Cardiac fibroblast (primary cell): ENCODE data around the gene HOOK2.
A peak's percentile ranks its signal among the peaks of the same experiment; 100 is the strongest.

Experiments used
- DNase-seq, 2 donors: peaks; one replicate each; pipeline versions ENCODE4 v3.0.0 to v3.0.0-alpha.2; 2010; ENCODE audit warnings: low read depth in 2 of 2
- H3K4me3 ChIP-seq, 2 donors: replicated peaks in 1 of 2; 1 replicate in 1 of 2; 2 replicates in 1 of 2; pipeline ENCODE4 v1.5.1; 2011; ENCODE audit warnings: low read depth in 2 of 2, low read length in 2 of 2, mild to moderate bottlenecking in 2 of 2, moderate library complexity in 1 of 2
- CTCF ChIP-seq: IDR thresholded peaks from one replicate; pipeline ENCODE4 v1.5.1; 2011; ENCODE audit warnings: low read depth, mild to moderate bottlenecking, low read length, inconsistent platforms

HOOK2 gene

DNA sequence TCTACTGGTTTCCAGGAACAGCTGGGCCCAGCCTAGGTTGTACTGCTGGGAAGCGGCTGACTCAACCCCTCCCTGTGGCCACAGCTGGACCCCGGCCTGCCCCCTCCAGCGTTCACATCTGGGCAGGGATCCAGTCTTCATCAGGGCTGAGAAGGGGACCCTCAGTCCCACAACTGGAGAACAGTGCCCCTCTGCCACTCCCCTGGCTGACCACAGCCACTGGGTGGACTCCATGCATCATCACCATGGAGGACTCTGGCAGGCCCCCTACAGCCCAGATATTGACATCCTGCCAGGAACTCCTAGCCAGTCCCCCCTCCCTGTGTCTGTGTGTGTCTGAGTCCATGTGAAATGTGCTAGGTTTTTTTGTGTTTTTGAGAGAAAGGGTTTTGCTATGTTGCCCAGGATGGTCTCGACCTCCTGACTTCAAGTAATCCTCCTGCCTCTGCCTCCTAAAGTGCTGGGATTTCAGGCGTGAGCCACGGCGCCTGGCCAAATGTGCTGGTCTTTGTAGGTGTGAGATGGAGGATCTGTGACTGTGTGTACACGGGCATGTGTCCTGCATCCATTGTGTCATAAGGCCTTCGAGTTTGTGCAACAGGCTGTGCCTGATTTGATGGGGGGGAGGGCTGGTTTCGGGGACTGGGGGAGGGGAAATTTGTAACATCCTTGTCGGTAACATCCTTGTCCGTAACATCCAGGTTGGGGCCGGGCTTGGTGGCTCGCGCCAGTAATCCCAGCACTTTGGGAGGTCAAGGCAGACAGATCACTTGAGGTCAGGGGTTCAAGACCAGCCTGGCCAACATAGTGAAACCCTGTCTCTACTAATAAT, 4.0 kb upstream of the HOOK2 start:
- H3K4me3 ChIP-seq, result peak overlapping the region; percentile 59 to 77
- peak; percentile 90 to 96 for DNase-seq
- TF ChIP-seq CTCF, result peak; percentile 0

DNA sequence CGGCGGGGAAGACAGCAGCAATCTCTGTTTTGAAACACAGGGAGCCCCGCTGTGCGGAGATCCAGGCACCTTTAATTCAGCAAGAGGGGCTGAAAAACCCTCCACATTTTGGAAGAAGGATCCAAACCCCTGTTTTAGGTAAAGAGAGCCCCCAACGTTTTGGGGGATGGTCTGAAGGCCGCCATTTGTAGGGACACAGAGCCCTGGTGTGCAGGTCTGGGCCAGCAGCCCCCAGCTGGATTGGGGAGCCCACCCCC, 3.5 kb upstream of the HOOK2 start:
- no peak for DNase-seq
- H3K4me3 ChIP-seq, result peak overlapping the region; percentile 59 to 77
- TF ChIP-seq CTCF, result peak; percentile 1

DNA sequence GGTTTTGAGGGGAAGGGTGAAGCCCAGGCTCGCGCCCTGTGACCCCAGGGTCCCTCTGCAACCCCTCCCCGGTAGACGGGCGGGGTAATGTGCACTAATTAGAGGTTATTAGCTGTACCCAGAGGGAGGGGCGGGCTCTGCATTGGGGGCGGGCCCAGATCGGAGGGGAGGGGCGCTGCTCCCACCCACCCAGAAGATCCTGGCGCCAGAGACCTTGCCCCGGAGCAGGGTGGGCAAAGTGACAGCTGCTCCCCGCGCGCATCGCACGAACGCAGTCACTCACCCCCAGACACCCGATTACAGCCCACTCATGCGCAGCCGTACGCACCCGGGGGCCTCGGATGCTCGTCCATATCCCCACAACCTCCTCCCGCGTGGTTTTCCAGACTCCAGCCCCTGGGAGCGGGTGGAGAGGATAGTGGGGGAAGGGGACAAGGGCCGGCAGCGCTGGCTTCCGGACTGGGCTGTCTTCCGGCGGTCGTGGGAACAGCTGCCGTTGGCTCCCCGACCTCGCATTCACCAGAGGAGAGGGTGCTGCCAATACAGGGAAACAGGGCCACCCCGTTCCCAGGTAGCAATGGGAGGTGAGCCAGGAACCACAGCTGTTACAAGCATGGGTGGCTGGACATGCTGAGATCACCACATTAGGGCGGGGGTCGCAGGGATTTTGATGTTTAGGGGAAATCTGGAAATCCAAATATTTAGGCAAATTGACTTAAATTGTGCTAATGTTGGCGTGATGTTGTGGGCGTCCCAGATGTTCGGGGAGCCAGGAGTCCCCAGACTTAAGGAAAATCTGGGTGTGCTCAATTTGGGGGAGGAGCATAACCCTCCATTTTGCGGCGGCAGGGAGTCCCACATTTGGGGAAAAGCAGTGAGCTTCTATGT, 2.9 kb upstream of the HOOK2 start:
- peak; percentile 83 to 92 for DNase-seq
- no peak for TF ChIP-seq CTCF
- peak overlapping the region; percentile 59 to 77 for H3K4me3 ChIP-seq

- peak; percentile 97 for TF ChIP-seq CTCF
- peak; percentile 80 to 82 for DNase-seq
- H3K4me3 ChIP-seq, result peak overlapping the region; percentile 59 to 77
These were observed 2.1 kb upstream of the HOOK2 start for GRCh38 chr19:12777217-12778016.

- H3K4me3 ChIP-seq, result no peak overlapping the region
- peak; percentile 41 for TF ChIP-seq CTCF
- peak; percentile 47 for DNase-seq
These were observed 1.8 kb downstream of the HOOK2 start for GRCh38 chr19:12773571-12773970.

DNA sequence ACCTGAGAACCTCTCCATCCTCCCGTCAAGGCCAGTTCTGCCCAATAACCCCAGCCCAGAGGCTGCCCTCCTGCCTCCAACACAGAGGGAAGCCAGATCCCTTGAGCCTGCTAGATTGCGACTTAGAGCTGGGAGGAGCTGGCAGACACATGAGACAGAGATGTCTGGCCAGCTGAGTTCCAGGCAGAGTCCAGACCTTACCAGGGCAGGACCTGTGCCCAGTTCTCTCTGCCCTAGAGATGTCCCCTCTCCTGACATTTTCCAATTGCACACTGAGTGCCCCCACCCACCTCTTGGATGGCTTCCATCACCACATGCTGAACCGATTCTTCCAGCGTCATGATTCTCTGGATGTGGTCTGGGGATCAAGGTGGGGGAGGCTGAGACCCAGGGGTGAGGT, 3.0 kb downstream of the HOOK2 start:
- peak in 1 of 2 donors; percentile 21 for DNase-seq
- H3K4me3 ChIP-seq, result no peak overlapping the region
- TF ChIP-seq CTCF, result no peak
